ENCODE measurements around the gene TAF4B. TPM values are rescaled to one million over a fixed set of nuclear protein-coding genes. Genes with fewer than 3 reads are reported as not detected.
"Not testable (repeated sequence)": the region's sequence is repeated elsewhere in the genome, so short reads cannot be mapped to it uniquely, and the experiment has no call there.

The TAF4B gene
- polyA plus RNA-seq, 12 donors, result 1.9 to 4.8 (median 2.7) TPM; not detected in 2

DNA sequence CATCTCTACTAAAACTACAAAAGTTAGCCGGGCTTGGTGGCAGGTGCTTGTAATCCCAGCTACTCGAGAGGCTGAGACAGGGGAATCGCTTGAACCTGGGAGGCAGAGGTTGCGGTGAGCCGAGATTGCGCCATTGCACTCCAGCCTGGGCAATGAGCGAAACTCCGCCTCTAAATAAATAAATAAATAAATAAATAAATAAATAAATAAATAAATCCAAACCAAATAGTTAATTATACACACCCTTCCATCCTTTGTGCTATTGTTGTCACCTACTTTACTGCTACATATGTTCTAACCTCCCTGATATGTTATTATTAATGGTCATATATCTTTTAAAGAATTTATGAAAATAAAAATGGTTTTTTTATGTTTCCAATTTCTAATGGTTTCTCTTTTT lies 155.3 kb downstream of the TAF4B start:
- not testable (repeated sequence) for DNase-seq

DNA sequence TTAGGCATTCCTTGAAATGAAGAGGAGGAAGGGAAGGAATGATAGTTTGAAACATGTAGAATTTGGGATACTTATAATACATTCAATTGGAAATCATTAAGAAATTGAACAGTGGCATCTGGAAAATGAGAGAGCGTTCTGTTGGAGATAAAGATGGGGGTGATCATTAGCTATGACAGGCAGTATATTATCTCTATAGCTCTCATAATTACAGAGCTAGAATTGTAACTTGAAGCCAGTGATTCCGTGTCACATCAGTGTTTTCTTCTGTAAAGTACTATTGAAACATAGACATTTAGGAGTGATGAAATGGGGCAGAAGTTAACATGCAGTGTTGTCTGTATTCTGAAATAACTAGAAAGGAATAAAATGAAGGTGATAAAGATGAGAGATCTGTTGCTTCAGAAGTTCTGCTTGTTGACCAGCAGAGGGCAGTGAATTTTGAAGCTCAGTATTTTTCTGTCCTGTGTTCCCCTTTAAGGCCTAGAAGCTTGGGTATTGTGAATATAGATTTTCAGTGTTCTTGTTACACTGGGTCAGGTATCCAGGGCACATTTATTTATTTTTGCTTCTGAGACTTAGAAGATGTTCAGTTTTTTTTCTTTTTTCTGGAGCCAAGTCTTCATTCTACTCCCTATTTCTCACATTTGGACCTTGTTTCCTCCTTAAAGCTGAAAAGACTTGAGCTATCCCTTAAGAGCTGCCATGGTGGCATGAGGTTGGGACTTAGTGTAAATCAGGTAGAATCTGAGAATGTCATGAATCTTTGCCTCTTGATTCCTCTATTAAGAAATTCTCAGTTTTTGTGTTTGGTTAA lies 157.4 kb downstream of the TAF4B start:
- DNase-seq, result peak; percentile 27

DNA sequence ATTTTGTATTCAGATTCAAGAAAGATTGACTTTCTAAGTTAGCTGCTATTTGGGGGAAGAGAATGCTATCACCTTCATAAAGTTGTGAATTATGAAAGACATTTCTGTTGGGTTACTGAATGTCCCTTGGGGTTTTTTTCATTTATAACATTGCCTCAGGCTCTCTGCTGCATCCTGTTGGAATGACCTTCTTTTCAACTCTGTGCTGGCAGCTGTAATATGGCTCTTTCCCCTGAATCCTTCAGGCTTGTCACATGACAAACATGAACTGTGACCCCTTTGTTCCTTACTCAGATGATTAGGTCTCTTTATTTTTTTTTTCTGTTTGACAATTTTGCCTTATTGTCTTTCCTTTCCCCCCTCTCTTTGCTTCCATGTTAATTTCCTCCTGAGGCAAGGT lies 159.8 kb downstream of the TAF4B start:
- peak; percentile 20 for DNase-seq

DNA sequence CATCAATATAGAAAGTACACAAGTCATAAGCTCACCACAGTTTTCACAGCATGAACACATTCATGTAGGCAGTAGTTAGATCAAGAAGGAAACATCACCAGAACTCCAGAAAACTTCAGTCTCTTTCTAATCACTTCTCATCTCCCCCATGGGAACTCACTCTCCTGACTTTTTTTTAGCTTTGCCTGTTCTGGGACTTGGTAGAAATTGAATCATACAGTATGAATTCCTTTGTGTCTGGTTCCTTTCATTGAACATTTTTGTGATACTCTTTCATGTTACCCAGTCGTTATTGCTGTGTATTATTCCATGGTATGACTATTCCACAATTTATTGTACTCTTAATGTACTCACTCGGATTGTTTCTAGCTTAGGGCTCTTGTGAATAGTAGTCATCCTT lies 160.2 kb downstream of the TAF4B start:
- no peak for DNase-seq

DNA sequence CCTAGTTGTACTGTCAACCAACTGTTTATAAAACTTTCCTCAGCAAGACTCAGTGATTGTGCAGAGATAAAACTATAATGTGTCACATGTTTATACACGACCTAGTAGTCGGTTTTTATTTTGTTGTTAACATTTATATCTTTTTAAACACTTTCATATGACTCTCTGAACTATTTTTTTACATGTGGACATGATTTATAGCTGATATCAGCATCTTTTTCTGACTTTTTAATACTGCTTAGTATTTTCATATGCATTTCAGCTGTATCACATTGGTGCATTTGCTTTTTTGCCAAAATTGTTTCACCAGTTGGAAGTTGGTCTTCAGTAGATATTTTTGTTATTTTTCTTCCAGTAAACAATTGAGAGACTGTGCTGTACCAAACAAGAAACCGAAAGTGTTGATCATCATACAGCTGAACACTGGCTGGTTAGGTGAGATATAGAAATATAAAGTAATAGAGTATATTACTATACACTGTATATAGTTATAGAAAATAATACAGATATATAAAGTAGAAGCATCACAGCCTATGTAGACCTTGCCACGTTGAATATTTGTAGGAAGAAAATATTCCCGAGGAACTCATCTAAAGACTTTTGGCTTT lies 167.9 kb downstream of the TAF4B start:
- no peak for DNase-seq

DNA sequence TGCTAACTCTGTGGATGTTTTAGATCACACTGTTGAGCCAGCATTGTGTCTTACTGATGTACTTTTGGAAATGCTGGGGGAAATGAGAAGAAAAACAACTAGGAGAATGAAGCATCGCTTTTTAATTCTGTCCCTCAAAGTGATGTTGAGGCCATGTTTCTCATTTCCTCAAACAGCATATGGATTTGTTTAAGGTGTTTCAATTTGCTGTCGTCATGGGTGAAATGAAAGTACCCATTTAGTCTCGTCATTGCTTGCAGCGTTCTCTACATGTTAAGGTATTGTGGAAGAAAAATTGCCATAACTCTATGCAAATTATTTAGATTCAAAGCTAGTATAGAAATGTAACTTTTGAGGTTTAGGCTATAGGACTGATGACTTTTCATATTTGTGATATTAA lies 170.8 kb downstream of the TAF4B start:
- no peak for DNase-seq

DNA sequence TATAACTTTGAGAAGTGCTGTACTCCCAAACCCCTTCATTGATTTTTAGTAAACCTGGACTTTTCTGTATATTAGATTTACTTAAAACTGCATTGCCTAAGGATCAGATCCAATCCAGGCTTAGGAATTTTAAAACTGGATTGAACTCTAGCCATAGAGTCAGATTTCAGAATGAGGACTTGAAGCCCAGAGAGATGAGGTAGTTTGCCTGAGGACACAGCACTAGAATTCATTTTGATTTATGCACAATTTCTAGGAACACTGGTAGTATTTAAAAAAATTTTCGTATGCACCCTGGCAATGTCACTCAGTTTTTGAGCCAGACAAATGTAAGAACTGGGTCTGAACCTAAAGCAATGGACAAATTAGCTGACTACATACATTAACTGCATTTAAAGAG lies 177.2 kb downstream of the TAF4B start:
- peak; percentile 31 for DNase-seq

DNA sequence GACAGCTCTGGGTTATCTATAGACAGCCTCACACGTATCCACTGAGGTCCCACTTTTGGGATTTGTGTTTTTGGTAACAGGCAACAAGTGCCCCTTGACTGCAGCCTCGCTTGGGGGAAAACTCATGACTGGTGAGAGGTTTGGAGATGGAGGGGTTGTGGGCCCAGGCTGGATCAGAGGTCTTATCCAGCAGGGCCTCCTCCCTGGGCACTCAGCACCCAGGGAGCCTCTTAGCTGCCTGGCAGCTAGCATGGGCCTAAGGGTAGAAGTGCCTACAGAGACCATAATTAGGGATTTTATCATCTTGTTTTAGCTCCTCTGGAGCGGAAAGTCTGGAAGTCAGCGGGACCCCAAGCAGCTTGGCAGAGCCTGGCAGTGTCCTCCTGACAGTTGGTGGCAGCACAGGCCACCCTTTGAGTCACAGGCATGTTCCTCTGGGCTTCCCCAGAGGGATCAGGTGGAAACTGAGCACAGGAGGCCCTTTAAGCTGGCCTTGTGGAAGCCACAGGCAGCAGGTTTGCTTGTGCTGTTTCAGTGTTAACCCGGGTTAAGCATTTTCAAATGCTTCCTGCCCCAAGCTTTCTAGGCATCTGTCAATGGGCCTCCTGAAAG lies 179.1 kb downstream of the TAF4B start:
- DNase-seq, result no peak

DNA sequence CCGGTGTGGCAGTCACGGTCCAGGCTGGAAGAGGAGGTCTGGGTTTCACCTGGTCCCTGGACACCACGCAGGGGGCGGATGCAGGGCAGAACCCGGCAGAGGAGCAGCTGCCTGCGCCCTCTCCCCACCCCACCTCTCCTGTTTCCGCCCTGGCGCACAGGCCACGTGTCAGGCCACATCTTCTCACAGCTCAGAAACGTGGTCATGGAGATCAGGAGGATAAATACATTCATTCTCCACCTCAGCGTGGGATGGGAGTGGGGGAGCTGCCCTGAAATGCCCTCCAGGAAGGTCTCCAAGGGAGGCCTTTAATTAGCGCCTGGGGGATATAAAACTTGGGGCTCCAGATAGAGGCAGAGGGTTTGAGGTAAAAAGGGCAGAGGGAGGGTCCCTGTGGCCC lies 180.1 kb downstream of the TAF4B start:
- DNase-seq, result no peak

DNA sequence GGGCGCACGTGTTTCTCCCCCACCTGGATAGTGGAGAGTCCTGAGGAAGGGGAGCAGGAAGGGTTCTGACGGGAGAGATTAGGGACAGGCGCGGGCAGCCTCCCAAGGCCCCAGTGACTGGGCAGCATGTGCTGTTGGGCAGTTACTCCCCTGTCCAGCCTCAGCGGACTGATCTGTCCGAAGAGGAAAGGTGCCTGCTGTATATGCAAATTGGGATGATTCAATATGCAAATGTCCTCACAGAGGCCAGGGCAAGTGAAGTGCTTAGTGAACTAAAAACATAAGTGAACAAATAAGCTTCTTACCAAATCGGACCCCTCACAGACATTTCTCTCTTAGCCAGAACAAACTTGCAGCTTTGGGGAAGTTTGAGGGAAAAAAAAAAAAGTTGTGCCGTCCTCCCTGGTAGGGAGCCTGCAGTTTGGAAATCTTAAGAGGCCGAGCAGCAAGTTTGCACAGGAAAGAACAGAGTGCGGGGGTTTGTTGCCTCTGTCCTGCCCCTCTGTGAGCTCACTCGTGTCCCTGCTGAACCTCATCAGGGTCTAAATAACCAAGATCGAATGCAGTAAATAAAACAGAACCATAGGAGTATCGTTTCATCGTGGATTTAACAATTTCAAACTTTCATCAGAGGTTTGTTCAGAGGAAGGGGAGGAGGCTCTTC lies 180.7 kb downstream of the TAF4B start:
- no peak for DNase-seq

DNA sequence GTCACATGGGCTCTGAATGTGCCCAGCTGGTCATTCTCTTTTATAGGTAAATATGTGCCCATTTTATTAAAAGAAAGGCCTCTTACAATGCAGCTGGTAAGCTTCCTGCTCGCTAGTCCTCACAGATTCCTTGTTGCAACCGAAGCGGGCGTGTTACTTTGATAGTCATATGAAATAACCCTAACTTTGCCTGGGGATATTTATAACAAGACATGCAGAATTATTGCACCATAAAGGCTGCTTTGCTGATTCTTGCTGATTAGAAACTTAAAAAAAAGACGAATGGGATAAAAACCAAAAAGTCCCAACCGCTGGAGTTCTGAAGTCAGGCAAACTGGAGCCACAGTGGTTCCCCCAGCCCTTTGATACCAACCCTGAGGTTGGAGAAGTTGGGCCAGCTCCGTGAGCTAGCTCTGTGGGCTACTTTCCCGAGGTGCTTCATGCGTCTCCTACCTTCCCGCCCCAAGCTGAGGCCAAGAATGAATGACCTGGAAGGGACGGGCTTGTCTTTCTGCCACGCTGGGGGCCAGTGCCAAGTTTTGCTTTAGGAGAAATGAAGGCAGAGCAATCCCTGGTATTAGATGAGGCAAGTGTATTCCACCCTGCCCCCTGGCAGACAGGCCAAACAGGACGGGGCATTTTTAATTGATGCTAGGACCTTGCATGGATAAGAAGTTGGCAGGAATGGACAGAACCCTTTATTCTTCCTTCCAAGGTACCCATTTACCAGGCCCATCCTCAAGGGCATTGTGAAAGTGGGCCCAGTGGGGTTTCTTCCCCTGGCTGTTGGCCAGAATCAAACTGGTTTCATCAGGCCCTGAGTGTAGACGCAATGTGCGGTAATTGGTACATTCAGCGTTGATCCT lies 181.7 kb downstream of the TAF4B start:
- DNase-seq, result no peak

DNA sequence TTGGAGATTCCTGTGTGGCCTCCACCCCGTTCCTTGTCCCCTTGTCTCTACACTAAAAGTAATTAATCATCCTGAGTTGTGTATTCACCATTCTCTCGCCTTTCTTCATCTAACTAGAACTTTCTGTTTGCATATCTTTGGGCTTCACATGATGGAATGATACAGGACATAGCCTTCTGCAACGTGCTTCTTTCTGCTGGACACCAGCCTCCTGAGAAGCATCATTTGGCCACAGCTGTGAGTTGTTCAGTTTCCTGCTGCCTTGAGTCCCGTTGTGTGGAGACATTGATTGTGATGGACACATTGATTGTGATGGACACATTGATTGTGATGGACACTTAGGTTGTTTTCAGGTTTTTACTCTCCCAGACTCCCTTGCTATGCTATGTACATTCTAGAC lies 182.8 kb downstream of the TAF4B start:
- no peak for DNase-seq

DNA sequence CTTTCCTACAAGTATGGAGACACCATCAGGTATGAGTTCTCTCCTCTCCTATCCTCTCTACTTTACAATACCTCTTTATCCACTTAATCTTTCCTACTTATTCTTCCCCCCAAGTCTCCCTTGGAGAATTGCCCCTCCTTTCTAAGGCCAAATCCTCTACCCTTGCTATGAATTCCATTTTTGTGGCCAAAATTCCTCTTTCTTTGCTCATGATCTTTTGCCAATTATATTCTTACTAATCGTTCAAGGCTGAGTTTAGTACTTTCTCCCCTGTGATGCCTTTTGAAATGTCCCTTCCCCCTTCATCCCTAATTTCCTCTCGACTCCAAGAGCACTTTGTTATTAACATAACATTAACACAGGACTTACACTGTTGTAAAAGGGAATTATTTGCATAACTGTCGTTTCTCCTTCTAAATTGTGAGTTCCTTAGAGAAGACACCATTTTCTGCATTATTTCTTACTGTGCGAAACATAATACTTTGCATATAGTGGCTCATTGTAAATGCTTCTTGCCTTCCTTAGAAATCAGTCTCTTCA lies 188.7 kb downstream of the TAF4B start:
- no peak for DNase-seq

DNA sequence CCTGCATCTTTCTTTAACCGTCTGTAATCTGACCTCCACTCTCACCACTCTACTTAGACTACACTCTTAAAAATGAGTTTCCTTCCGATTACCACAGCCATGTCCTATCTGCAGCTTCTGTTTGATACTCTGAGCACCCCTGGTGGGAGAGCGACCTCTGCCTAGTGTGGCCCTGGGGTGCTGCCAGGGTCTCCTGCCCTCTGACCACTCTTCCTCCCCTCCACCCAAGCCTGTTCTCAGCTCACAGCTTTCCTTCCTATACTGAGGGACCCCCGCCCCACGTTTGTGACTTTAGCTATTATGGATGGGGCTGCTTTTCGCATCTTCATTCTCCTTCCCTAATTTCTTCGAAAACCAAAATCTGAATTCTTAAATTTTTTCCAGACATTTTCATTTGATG lies 189.4 kb downstream of the TAF4B start:
- DNase-seq, result no peak

DNA sequence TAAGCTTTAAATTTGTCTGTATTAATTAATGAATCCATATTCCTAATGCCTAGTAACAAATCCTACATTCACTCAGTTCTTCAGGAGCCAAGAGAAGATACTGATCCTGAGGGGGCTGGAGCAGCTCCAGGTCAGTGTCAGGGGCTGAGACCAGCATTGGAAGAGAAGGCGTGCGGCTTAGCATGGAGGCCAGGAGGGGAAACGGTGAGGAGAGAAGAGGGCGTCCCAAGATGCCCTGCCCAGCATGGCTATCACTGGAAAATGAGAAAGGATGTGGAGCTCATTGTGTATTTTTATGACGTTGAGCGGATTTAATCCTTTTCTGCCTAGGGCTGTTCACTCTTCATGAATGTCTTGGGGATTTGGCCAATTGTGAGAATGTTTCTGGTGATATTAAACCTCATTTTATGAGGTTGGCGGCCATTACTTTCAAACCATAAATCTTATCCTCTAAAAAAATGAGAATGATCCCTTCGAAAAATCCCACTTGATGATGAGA lies 190.5 kb downstream of the TAF4B start:
- DNase-seq, result no peak

DNA sequence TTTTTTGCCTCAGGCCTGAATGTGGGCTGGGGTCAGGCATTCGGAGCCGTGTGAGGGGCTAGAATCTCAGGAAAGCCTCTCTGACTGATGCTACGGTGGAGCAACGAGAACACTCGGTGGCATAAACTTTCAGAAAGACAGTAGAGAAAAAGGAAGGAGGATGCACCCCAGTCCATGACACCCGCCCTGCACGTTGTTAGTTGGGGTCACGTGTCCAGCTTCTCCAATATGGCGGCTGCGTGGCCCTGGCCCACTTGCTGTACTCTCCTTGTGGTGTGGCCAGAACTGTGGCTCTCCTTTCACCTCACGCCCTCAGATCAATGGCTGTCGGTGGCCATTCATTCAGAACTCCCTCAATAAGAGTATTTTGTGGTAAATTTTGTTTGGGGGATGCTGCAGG lies 190.9 kb downstream of the TAF4B start:
- DNase-seq, result no peak

DNA sequence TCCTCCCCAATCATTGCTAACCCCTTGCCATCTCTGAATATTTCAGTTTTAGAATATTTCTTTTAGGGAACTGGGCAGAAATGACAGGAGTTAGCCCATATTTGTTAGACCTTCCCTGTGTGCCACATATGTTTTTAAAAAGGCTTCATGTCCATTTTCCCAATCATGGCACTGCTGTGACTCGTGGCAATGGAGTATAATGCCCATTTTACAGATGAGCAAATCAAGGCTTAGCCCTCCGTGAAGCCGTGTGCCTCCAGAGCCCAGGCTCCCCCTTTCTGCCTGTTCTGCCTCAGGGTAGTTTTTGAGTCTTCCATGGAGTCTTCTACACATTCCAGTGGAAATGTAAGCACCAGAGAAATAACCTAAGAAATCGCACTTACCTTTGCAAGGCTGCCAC lies 192.0 kb downstream of the TAF4B start:
- no peak for DNase-seq

DNA sequence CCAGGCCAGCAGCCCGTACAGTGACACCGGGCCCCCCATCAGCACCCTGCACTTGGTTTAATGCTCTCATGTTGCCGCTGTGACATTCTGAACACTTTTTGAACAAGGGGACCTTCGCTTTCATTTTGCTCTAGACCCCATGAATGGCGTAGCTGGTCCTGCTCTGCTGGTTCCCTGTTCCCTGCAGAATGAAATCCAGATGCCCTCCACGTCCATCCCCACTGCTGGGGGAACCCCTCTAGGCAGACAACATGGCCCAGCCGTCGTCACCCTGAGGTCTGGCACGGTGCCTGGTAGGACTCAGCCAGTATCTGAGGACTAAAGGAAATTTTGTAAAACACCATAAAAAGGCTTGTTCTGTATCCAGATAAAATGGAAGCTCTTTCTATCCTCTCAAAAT lies 193.5 kb downstream of the TAF4B start:
- no peak for DNase-seq

DNA sequence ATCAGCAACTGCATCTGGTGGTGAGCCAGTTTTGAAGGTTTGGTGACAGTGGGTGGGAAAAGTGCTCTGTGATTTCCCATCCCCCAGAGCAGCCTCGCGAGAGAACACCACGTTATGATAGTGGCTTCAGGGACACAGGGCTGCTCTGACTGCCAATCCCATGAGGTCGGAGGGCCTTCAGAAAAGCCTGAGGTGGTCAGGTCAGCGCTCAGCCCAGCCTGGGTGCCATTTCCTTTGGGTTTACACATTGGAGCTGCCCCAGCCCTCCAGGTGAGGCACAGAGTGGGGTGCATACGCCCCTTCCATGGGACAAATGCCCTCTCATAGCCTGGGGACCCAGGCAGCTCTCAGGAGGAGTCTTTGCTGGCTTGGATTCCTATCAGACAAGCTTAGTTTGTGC lies 195.3 kb downstream of the TAF4B start:
- no peak for DNase-seq

DNA sequence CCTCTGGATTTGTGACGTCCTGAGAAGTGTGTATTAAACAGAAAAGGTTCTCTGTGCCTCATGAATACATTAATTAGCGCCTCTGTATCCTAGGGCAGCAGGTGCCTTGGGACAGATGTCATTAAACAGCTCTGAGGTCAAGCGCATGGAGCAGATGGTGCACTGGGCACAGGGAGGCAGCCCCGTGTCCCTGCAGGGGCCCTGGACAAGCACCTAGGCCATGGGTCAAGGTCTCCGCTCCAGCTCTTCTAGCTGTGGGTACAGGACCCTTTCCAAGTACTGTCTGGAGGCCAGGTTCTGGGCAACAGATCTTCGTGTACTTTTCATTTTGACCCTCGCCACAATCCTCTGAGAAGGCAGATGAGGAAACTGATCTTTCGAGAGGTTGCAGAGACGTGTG lies 195.7 kb downstream of the TAF4B start:
- DNase-seq, result no peak

DNA sequence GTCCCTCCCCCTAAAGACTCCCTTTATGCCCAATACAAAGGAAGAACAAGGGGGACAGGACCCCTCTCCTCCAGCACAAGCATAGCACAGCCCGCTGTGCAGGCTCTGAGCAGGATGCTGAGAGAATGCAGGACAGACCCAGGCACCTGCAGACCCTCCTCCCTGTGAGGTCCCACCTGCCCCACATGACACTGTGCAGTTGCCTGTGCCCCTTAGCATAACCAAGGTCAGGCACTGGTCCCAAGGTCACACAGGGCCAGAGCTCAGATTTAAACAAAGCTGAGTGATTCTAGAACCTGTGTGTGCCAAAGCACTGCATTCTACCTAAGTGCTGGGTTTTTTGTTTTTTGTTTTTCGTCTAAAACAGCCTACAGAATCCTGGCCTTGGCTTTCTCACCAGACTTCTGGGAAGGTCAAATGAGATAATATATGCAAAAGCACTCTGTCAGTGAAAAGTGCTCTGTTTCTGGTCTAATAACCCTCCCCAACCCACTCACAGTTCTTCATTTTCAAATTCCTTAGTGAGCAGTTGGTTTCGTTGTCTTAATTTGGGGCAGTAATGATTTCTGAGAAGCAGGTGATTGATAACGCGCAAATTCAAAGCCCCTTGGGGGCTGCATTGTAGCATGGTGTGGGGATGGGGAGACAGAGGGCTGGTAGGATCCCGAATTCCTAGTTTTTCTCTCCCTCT lies 196.4 kb downstream of the TAF4B start:
- DNase-seq, result no peak
